HG02981 (cell line): ENCODE results near the gene CYB561.
A peak's percentile ranks its signal among the peaks of the same experiment; 100 is the strongest.

Experiments used
- ATAC-seq: cut with Tn5 transposase; IDR thresholded peaks from one replicate; pipeline ENCODE4 v1.9.1; 2021; ENCODE audit warnings: mild to moderate bottlenecking, moderate library complexity; ENCODE audit not compliant: unreplicated experiment

CYB561 gene

GRCh38 chr17:63418540-63418939 lies 27.6 kb downstream of the CYB561 start:
- ATAC-seq = no peak

- ATAC-seq = no peak
Measured at GRCh38 chr17:63414222-63414621, 31.9 kb downstream of the CYB561 start.

- no peak for ATAC-seq
Measured at GRCh38 chr17:63413128-63413527, 33.0 kb downstream of the CYB561 start.

DNA sequence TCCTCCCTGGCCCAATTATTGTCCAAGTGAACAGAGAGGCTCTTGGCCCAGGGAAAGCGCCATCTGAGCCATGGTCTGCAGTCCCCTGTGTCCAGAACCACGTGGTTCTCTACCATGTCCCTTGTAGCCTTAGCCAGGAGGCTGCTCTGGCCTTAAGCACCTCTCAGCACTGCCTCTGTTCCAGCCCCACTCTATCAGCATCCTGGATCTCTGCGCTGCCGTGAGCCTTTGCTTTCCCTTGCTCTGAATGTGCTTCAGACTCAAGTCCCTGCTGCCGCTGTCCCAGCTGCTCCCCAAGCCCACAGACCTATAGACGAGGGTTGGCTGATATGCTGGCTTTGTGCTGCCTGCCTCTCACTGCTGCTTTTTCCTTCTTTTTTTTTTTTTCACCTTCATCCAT lies 33.9 kb downstream of the CYB561 start:
- ATAC-seq = no peak

DNA sequence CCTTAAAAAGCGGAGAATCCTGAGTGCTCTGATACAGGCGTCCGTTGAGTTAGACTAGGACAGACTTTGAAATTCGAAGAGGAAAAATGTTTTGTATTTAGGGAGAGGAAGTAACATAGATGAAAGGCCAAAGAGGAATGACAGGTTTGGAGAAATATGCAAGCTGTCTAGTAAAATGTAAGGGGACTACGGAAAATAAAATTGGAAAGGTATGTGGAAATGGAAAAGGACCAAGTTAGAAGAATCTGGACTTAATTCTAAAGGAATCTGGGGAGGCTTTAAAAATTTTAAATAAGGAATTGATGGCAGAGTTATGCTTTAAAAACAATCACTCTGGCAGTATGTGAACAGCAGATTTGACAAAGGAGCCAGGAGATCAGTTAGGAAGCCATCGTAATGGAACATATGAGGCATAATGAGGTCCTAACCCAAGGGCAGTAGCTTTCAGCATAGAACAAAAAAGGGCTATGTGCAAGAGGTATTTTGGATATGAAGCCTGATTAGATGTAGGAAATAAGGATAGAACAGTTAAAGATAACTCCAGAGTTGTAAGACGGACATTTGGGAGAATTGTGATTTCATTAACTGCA lies 38.3 kb downstream of the CYB561 start:
- ATAC-seq = no peak

- ATAC-seq = peak; percentile 86
Measured at GRCh38 chr17:63406689-63407330, 39.3 kb downstream of the CYB561 start.

DNA sequence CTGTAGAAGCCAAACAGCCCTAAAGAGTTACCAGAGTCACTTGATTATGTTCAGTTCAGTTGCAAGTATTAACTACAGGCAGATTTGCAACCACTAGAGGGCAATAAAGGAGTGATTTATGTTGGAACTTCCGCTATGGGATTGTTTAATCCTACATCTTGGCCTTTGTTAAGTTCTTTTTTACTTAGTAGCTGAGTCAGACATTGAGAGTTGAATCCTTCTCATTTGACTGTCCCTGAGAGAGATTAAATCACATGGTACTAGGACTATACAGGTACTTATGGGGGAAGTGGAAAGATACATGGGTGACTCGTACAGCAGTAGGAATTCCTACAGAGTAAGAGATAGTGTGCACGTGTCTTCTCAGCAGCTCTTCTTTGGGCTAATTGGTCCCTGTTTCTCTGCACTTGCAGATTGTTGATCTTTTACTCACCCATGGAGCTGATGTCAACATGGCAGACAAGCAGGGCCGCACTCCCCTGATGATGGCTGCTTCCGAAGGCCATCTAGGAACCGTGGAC lies 40.3 kb downstream of the CYB561 start:
- no peak for ATAC-seq

DNA sequence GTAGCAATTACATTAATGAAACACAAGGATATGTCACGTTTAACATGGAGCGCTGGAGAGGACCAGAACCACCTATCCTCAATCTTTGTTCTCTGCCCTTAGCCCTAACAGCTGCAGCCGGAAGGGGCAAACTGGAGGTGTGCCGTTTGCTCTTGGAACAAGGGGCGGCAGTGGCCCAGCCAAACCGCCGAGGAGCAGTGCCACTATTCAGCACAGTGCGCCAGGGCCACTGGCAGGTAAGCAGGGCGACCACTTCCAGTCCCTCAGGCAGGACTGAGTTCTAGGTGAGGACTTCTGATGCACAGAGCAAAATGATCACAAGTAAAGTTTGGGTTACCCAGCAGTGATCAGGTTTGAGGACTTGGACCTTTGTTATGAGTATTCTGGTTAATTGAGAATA lies 41.1 kb downstream of the CYB561 start:
- no peak for ATAC-seq

DNA sequence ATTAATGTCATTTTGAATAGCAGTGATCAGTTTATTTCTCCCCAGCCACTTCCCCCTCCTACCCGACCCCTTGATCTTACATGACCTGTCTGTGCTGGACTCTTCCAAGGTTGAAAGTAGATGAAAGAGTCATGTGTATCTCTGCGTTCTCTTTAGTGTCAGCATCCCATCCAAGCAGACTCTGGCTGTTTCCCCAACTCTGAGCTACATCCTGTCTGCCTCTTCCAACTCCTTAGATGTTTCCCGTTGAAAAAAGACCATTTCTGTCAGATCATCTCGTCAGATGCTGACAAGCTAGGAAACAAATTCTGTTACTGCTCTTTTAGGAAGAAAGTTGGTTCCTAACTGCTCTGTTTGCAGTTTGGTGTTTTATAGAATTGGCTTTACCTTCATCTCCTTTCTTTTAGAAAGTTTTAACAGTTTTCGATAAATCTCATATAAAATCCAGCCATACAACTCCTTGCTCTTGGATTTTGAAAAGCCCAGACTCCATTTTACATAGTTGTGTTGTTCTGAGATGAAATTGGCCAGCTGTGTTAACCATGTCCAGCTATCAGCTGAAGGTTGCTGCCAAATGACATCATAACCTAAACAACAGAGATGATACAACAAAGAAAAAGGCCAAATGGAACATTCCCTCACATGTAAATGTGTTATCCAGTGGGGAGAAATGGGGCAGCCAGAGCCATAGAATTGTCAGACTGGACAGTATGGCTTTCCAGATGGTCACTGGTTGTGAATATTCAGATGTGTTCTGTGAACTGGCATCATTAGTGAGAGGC lies 43.5 kb downstream of the CYB561 start:
- no peak for ATAC-seq

DNA sequence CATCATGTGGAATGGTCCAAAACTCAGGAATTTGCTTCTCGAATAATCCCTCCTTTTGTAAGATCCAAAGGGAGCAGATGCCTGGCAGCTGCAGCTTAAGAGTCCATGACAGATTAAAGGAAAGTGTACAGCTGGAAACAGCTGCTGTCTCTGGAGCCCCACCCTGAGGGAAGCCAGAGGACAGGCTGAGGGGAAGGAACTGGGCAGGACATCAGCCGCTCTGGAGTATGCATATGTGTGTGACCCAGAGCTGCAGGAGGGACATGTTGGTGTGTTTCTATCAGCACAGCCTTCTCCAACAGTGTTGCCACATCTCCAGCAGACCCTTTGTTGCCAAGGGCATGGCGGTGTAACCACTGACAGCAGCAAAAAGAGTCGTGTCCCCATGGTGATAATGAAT lies 46.2 kb downstream of the CYB561 start:
- no peak for ATAC-seq

DNA sequence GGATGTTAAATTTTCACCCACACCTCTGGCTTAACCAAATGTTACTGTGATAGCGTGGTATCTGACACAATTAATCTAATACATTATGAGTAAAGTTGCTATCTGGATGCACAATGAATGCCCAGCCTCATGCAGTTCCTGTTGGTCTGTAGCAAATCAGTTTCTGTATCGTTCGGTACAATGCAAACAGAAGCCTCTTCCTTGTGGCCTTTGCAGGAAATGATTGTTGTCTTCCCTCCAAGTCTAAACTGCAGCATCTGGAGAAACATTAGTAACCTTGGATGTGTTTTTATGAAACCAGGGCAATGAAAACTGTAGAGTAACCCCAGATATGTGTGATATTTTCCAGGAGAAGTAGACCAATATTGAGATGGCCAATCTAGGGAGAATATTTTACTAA lies 46.8 kb downstream of the CYB561 start:
- no peak for ATAC-seq

DNA sequence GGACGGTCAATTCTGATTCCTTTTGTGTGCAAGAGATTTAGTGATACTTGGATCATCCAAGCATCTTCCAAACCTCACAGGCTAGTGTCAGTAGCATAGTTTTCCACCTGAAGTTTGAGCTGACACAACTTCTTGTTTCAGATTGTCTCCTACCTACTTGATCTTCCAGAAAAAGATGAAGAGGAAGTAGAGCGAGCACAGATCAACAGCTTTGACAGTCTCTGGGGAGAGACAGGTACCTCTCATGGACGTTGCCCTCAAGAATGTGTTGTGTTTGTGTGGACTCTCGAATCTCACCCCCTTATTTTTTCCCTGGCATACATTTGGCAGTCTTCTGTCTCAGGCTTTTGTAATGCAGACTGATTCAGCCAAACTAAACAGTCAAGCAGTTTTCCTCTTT lies 47.4 kb downstream of the CYB561 start:
- ATAC-seq = no peak

- ATAC-seq = no peak
Measured at GRCh38 chr17:63395075-63395805, 50.9 kb downstream of the CYB561 start.

DNA sequence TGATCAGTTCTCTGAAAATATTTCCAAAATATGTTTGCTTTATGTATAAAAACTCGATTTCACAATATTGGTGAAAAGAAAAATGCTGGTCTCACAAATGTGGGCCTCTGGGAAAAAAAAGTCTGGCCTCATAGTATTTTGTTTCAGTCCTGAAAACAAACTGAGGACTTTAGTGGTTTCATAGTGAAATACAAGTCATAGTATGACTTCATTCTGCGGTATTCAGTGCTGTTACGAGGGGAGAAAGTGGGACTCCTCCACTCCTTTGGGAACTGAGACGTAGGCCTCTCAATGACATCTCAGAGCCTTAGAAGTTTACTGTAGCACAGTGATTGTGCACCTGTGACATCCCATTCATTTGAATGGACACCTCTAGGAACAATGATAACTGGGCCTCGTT lies 56.0 kb downstream of the CYB561 start:
- no peak for ATAC-seq

- no peak for ATAC-seq
Measured at GRCh38 chr17:63387656-63388340, 58.3 kb downstream of the CYB561 start.

GRCh38 chr17:63382826-63383225 lies 63.3 kb downstream of the CYB561 start:
- no peak for ATAC-seq
